Adrenal gland (tissue), 12 donors: ENCODE measurements around the gene MAP3K14. TPM values are rescaled to one million over a fixed set of nuclear protein-coding genes. Genes with fewer than 3 reads are reported as not detected.

Experiments used
- DNase-seq, 7 donors: peaks; one replicate each; pipeline ENCODE4 v3.0.0-alpha.2; 2019 to 2020
- H3K27ac ChIP-seq, 5 donors: fragments of 200-600 bp; sonication (generic) in 4 of 5; 1 replicate in 3 of 5; 2 replicates in 2 of 5; pipeline versions ENCODE4 v1.5.1 to v1.8.0; 2016 to 2020; ENCODE audit warnings: mild to moderate bottlenecking in 1 of 5
- H3K27me3 ChIP-seq: fragments of 200-600 bp; 2 replicates; pipeline ENCODE4 v1.8.0; 2021
- H3K36me3 ChIP-seq, 2 donors: fragments of 200-600 bp; replicated peaks in 1 of 2; 1 replicate in 1 of 2; 2 replicates in 1 of 2; pipeline versions ENCODE4 v1.5.1 to v1.8.0; 2018 to 2022
- H3K4me1 ChIP-seq, 2 donors: fragments of 200-600 bp; replicated peaks in 1 of 2; 1 replicate in 1 of 2; 2 replicates in 1 of 2; pipeline versions ENCODE4 v1.5.1 to v1.8.0; 2018 to 2021
- H3K4me3 ChIP-seq, 4 donors: fragments of 200-600 bp; sonication (generic) in 3 of 4; one replicate each; pipeline ENCODE4 v1.5.1; 2016 to 2018
- H3K9me3 ChIP-seq, 3 donors: fragments of 200-600 bp; sonication (generic) in 1 of 3; replicated peaks in 1 of 3; 1 replicate in 2 of 3; 2 replicates in 1 of 3; pipeline versions ENCODE4 v1.5.1 to v1.8.0; 2016 to 2021
- CTCF ChIP-seq, 6 experiments: fragments of 450-650 bp in 4 of 6; fragments of 200-600 bp in 2 of 6; sonication (generic) in 1 of 6; IDR thresholded peaks; 1 replicate in 5 of 6; 2 replicates in 1 of 6; pipeline versions ENCODE4 v1.5.1 to v1.8.0; 2016 to 2021; ENCODE audit warnings: antibody characterized with exemption in 6 of 6, mild to moderate bottlenecking in 2 of 6, moderate library complexity in 1 of 6
- POLR2A ChIP-seq, 2 donors: fragments of 450-650 bp; IDR thresholded peaks; one replicate each; pipeline ENCODE4 v1.6.1; 2017; ENCODE audit warnings: antibody characterized with exemption in 2 of 2, mild to moderate bottlenecking in 2 of 2, moderate library complexity in 1 of 2
- WGBS, 4 donors: extraction: QIAGEN DNeasy Blood & Tissue Kit in 2 of 4; methylation state at CpG; one replicate each; pipeline versions ENCODE4 v1.1.5 to v1.1.7; 2013 to 2017; 5-methylcytosine and 5-hydroxymethylcytosine counted together
- intact Hi-C, 2 donors: fragments of 100-400 bp; cut with DNase I; formaldehyde crosslinking; loops; one replicate each; pipeline versions ENCODE4 v1.14.1 to v1.15.0; 2022 to 2023
- polyA plus RNA-seq, 3 donors: library from polyadenylated mRNA; stranded (reverse); fragments of 200-250 nt in 2 of 3; fragments of 350-450 nt in 1 of 3; fragmentation: Illumina TruSeq in 1 of 3; extraction: RNeasy Lipid Tissue Mini Kit (QIAGEN cat#74804) in 1 of 3; gene quantifications; one replicate each; pipeline ENCODE4 v1.2.3, GENCODE V29; 2013 to 2014
- total RNA-seq, 9 donors: library from RNA; depleted of rRNA in 4 of 9; stranded (reverse); fragments of >200 nt in 4 of 9; fragments of 120-200 nt in 1 of 9; fragmentation: NEBNext Ultra II Directional in 1 of 9; extraction: Animal tissue kit (Norgen Biotek cat#: 25700) in 1 of 9; gene quantifications; one replicate each; pipeline versions ENCODE4 v1.1.0 to v1.2.4, GENCODE V29; 2013 to 2023
- donor health status: healthy with polysubstance abuse.
- donor health status: Bipolar disorder and iron deficiency.
- donor health status: DM: yes; HTN: yes; CAD: no.
- donor health status: DM: no; HTN: no; CAD: no.
- donor health status: DM: no; HTN: no; CAD: no.
- donor health status: DM: yes; HTN: yes; CAD: no.

Gene MAP3K14
- total and polyA plus RNA-seq, 12 donors, result 2.4 to 14.7 (median 7.2) TPM

GRCh38 chr17:45363498-45363897 is 46.7 kb upstream of the MAP3K14 start:
- TF ChIP-seq CTCF (IDR thresholded peaks at IDR 0.05) (no peak), POLR2A (IDR thresholded peaks at IDR 0.05) (no peak)
- Histone ChIP-seq H3K9me3 (no peaks in the 10 kb centered on the region), H3K27me3 (no peaks in the 10 kb centered on the region), H3K36me3 (no peaks in the 10 kb centered on the region), H3K4me1 (no peaks in the 10 kb centered on the region), H3K27ac (no peak overlapping the region), H3K4me3 (no peak overlapping the region)
- DNase-seq, result peak in 2 of 7 donors; percentile 1 to 7
- intact Hi-C loops, result no loop called here
- 85 to 91% (median 86%) methylated on average over 3 of the region's 3 CpGs for WGBS, 4 donors

GRCh38 chr17:45361976-45362375 is 45.2 kb upstream of the MAP3K14 start:
- Histone ChIP-seq H3K4me1 (no peaks in the 10 kb centered on the region), H3K27me3 (no peaks in the 10 kb centered on the region), H3K27ac (no peak overlapping the region), H3K9me3 (no peaks in the 10 kb centered on the region), H3K4me3 (no peak overlapping the region), H3K36me3 (no peaks in the 10 kb centered on the region)
- WGBS, 4 donors, result 64 to 79% (median 78%) methylated on average over 4 of the region's 4 CpGs
- DNase-seq, result peak in 2 of 7 donors; percentile 3 to 22
- intact Hi-C loops, result no loop called here
- TF ChIP-seq CTCF (IDR thresholded peaks at IDR 0.05) (no peak), POLR2A (IDR thresholded peaks at IDR 0.05) (no peak)

GRCh38 chr17:45361451-45361850 is 44.6 kb upstream of the MAP3K14 start:
- Histone ChIP-seq H3K4me1 (no peaks in the 10 kb centered on the region), H3K9me3 (no peaks in the 10 kb centered on the region), H3K27me3 (no peaks in the 10 kb centered on the region), H3K36me3 (no peaks in the 10 kb centered on the region), H3K27ac (no peak overlapping the region), H3K4me3 (no peak overlapping the region)
- intact Hi-C loops, result no loop called here
- peak in 1 of 7 donors; percentile 5 for DNase-seq
- no peak for TF ChIP-seq POLR2A (IDR thresholded peaks at IDR 0.05)
- TF ChIP-seq CTCF (IDR thresholded peaks at IDR 0.05), result no peak
- 76 to 90% (median 84%) methylated on average over 3 of the region's 3 CpGs for WGBS, 4 donors

- Histone ChIP-seq H3K9me3 (no peaks in the 10 kb centered on the region), H3K27ac (no peak overlapping the region), H3K4me1 (no peaks in the 10 kb centered on the region), H3K27me3 (no peaks in the 10 kb centered on the region), H3K36me3 (no peaks in the 10 kb centered on the region), H3K4me3 (no peak overlapping the region)
- no peak for DNase-seq
- WGBS, 4 donors, result 85 to 89% (median 86%) methylated on average over 5 of the region's 5 CpGs
- no peak for TF ChIP-seq CTCF (IDR thresholded peaks at IDR 0.05)
- no peak for TF ChIP-seq POLR2A (IDR thresholded peaks at IDR 0.05)
- intact Hi-C loops, result no loop called here
Measured at GRCh38 chr17:45357364-45357997, 40.7 kb upstream of the MAP3K14 start.
